ENCODE measurements around the gene NTHL1. TPM values are rescaled to one million over a fixed set of nuclear protein-coding genes. Genes with fewer than 3 reads are reported as not detected.

The NTHL1 gene
- total RNA-seq, 1 experiment from 2014 or later: 93.3 TPM

GRCh38 chr16:2025878-2026460, 21.7 kb downstream of the NTHL1 start (continued):
- TF ChIP-seq, protein P1, sequence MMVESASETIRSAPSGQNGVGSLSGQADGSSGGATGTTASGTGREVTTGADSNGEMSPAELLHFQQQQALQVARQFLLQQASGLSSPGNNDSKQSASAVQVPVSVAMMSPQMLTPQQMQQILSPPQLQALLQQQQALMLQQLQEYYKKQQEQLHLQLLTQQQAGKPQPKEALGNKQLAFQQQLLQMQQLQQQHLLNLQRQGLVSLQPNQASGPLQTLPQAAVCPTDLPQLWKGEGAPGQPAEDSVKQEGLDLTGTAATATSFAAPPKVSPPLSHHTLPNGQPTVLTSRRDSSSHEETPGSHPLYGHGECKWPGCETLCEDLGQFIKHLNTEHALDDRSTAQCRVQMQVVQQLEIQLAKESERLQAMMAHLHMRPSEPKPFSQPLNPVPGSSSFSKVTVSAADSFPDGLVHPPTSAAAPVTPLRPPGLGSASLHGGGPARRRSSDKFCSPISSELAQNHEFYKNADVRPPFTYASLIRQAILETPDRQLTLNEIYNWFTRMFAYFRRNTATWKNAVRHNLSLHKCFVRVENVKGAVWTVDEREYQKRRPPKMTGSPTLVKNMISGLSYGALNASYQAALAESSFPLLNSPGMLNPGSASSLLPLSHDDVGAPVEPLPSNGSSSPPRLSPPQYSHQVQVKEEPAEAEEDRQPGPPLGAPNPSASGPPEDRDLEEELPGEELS (CRISPR knock-in tag; IDR thresholded peaks at IDR 0.05): no peak
- TF ChIP-seq JUN (CRISPR knock-in tag; IDR thresholded peaks at IDR 0.05) (no peak), OVOL2 (CRISPR knock-in tag; IDR thresholded peaks at IDR 0.05; ENCODE audit: borderline replicate concordance) (no peak), ELF4 (CRISPR knock-in tag; IDR thresholded peaks at IDR 0.05; ENCODE audit: low read depth) (no peak), ZNF121 (CRISPR knock-in tag; IDR thresholded peaks at IDR 0.05) (no peak), ZMAT4 (CRISPR knock-in tag; IDR thresholded peaks at IDR 0.05) (no peak), ARID4B (CRISPR knock-in tag; IDR thresholded peaks at IDR 0.05; ENCODE audit: borderline replicate concordance) (no peak), NR2C2 (CRISPR knock-in tag; IDR thresholded peaks at IDR 0.05) (no peak)

GRCh38 chr16:2025251-2025650, 22.4 kb downstream of the NTHL1 start:
- H3K27me3 Mint-ChIP-seq (ENCODE audit: low read depth): peaks cover 54% of the 10 kb centered on the region
- H3K4me1 Mint-ChIP-seq: peaks cover 14% of the 10 kb centered on the region
- no peaks in the 10 kb centered on the region for H3K9me3 Mint-ChIP-seq
- ATAC-seq (no peak), DNase-seq (ENCODE audit: low spot score) (no peak)
- CTCF ChIA-PET: interaction anchor here (0.6 to 3.5 kb wide), 4 partner anchors 9 to 118 kb away, joined by 3 to 27 read pairs (median 4); partner anchors contain the start of genes NTHL1 and TSC2
- H3K27ac Mint-ChIP-seq: no peak overlapping the region
- H3K36me3 Mint-ChIP-seq: no peaks in the 10 kb centered on the region
- TF ChIP-seq FOXJ3 (CRISPR knock-in tag; IDR thresholded peaks at IDR 0.05; ENCODE audit: borderline replicate concordance) (no peak), ETV6 (CRISPR knock-in tag; IDR thresholded peaks at IDR 0.05) (no peak), KAT7 (CRISPR knock-in tag; IDR thresholded peaks at IDR 0.05; ENCODE audit: borderline replicate concordance) (no peak), ZNF416 (CRISPR knock-in tag; IDR thresholded peaks at IDR 0.05) (no peak), NR1H2 (CRISPR knock-in tag; IDR thresholded peaks at IDR 0.05) (no peak), CREM (CRISPR knock-in tag; IDR thresholded peaks at IDR 0.05) (no peak), ZNF232 (CRISPR knock-in tag; IDR thresholded peaks at IDR 0.05) (no peak), SOX15 (CRISPR knock-in tag; IDR thresholded peaks at IDR 0.05) (no peak), SP1 (CRISPR knock-in tag; conservative IDR thresholded peaks at IDR 0.05) (no peak), IRF2 (CRISPR knock-in tag; IDR thresholded peaks at IDR 0.05; ENCODE audit: borderline replicate concordance, low read depth) (no peak), EMX1 (CRISPR knock-in tag; IDR thresholded peaks at IDR 0.05) (no peak), NFE2L1 (CRISPR knock-in tag; IDR thresholded peaks at IDR 0.05) (no peak), RORB (CRISPR knock-in tag; IDR thresholded peaks at IDR 0.05) (no peak), ZBTB21 (CRISPR knock-in tag; IDR thresholded peaks at IDR 0.05; ENCODE audit: borderline replicate concordance) (no peak), MAX (CRISPR knock-in tag; IDR thresholded peaks at IDR 0.05) (no peak), ZMAT4 (CRISPR knock-in tag; IDR thresholded peaks at IDR 0.05) (no peak)
- TF ChIP-seq, protein P2, sequence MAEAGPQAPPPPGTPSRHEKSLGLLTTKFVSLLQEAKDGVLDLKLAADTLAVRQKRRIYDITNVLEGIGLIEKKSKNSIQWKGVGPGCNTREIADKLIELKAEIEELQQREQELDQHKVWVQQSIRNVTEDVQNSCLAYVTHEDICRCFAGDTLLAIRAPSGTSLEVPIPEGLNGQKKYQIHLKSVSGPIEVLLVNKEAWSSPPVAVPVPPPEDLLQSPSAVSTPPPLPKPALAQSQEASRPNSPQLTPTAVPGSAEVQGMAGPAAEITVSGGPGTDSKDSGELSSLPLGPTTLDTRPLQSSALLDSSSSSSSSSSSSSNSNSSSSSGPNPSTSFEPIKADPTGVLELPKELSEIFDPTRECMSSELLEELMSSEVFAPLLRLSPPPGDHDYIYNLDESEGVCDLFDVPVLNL (CRISPR knock-in tag; IDR thresholded peaks at IDR 0.05; ENCODE audit: borderline replicate concordance, low read depth): no peak
- TF ChIP-seq, protein P3, sequence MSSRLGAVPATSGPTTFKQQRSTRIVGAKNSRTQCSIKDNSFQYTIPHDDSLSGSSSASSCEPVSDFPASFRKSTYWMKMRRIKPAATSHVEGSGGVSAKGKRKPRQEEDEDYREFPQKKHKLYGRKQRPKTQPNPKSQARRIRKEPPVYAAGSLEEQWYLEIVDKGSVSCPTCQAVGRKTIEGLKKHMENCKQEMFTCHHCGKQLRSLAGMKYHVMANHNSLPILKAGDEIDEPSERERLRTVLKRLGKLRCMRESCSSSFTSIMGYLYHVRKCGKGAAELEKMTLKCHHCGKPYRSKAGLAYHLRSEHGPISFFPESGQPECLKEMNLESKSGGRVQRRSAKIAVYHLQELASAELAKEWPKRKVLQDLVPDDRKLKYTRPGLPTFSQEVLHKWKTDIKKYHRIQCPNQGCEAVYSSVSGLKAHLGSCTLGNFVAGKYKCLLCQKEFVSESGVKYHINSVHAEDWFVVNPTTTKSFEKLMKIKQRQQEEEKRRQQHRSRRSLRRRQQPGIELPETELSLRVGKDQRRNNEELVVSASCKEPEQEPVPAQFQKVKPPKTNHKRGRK (CRISPR knock-in tag; IDR thresholded peaks at IDR 0.05; ENCODE audit: borderline replicate concordance): no peak
- H3K4me3 Mint-ChIP-seq: no peak overlapping the region
- POLR2A ChIA-PET: interaction anchor here (0.7 kb wide), 1 partner anchor 122 kb away, joined by 3 read pairs; no protein-coding TSS in a partner anchor
